Cardiac fibroblast (primary cell): ENCODE data around the gene EMID1.

ENCODE experiments used
- DNase-seq, 2 donors: peaks; one replicate each; pipeline versions ENCODE4 v3.0.0 to v3.0.0-alpha.2; 2010; ENCODE audit warnings: low read depth in 2 of 2
- H3K4me3 ChIP-seq, 2 donors: replicated peaks in 1 of 2; 1 replicate in 1 of 2; 2 replicates in 1 of 2; pipeline ENCODE4 v1.5.1; 2011; ENCODE audit warnings: low read depth in 2 of 2, low read length in 2 of 2, mild to moderate bottlenecking in 2 of 2, moderate library complexity in 1 of 2
- TF ChIP-seq, protein P1 (sequence below): IDR thresholded peaks from one replicate; pipeline ENCODE4 v1.5.1; 2011; ENCODE audit warnings: low read depth, mild to moderate bottlenecking, low read length, inconsistent platforms

EMID1 gene

DNA sequence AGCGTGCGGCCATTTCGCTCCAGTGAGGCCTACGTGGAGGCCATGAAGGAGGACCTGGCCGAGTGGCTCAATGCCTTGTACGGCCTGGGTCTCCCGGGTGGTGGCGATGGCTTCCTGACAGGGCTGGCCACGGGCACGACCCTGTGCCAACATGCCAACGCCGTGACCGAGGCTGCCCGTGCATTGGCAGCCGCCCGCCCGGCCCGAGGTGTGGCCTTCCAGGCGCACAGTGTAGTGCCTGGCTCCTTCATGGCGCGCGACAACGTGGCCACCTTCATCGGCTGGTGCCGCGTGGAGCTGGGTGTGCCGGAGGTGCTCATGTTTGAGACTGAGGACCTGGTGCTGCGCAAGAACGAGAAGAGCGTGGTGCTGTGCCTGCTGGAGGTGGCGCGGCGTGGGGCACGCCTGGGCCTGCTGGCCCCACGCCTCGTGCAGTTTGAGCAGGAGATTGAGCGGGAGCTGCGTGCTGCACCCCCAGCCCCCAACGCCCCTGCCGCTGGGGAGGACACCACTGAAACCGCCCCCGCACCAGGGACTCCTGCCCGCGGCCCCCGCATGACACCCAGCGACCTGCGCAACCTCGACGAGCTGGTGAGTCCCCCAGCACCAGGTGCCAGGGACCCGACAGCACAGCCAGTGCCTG lies 102.6 kb downstream of the EMID1 start:
- no peak for DNase-seq
- peak overlapping the region in 1 of 2 donors; percentile 77 for H3K4me3 ChIP-seq
- TF ChIP-seq, protein P1, sequence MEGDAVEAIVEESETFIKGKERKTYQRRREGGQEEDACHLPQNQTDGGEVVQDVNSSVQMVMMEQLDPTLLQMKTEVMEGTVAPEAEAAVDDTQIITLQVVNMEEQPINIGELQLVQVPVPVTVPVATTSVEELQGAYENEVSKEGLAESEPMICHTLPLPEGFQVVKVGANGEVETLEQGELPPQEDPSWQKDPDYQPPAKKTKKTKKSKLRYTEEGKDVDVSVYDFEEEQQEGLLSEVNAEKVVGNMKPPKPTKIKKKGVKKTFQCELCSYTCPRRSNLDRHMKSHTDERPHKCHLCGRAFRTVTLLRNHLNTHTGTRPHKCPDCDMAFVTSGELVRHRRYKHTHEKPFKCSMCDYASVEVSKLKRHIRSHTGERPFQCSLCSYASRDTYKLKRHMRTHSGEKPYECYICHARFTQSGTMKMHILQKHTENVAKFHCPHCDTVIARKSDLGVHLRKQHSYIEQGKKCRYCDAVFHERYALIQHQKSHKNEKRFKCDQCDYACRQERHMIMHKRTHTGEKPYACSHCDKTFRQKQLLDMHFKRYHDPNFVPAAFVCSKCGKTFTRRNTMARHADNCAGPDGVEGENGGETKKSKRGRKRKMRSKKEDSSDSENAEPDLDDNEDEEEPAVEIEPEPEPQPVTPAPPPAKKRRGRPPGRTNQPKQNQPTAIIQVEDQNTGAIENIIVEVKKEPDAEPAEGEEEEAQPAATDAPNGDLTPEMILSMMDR, result no peak

DNA sequence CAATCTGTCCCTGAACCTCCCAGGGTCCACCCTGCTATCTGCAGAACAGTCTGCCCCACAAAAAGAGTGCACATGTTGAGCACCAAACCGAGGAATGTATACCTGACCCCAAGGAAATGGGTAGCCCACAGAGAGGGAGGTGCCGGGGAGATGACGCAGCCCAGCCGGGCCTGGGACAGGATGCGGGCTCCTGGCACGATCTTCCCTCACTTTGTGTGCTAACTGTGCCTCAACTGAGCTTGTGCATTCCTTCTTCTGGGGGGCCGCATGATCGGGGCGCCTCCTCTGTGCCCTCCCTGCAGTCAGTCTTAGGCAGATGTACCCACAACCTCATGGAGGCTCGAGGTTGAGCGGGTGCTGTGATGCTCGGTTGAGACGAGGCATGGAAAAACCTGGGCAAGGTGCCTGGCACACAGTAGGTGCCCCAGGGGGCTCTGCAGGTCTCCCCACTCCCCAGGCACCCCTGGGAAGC lies 103.1 kb downstream of the EMID1 start:
- DNase-seq, result peak; percentile 46 to 84
- TF ChIP-seq, protein P1, result no peak
- H3K4me3 ChIP-seq, result peak overlapping the region in 1 of 2 donors; percentile 77
